Fibroblast of lung (primary cell): ENCODE measurements around the gene LRRK1. TPM values are rescaled to one million over a fixed set of nuclear protein-coding genes. Genes with fewer than 3 reads are reported as not detected.

ENCODE experiments used
- DNase-seq, 2 donors: peaks; one replicate each; pipeline versions ENCODE4 v3.0.0 to v3.0.0-alpha.2; 2010; ENCODE audit warnings: low read depth in 2 of 2
- H2AFZ ChIP-seq: 2 replicates; pipeline ENCODE4 v1.5.1; 2012; ENCODE audit warnings: low read length, control low read depth, inconsistent platforms
- H3K27ac ChIP-seq: 2 replicates; pipeline ENCODE4 v1.5.1; 2011; ENCODE audit warnings: low read length, control low read depth; ENCODE audit not compliant: insufficient read depth
- H3K27me3 ChIP-seq: 2 replicates; pipeline ENCODE4 v1.5.1; 2011; ENCODE audit warnings: mild to moderate bottlenecking, low read length; ENCODE audit not compliant: control insufficient read depth, insufficient read depth
- H3K36me3 ChIP-seq: 2 replicates; pipeline ENCODE4 v1.5.1; 2011; ENCODE audit warnings: low read length; ENCODE audit not compliant: control insufficient read depth, insufficient read depth
- H3K4me1 ChIP-seq: 2 replicates; pipeline ENCODE4 v1.5.1; 2011; ENCODE audit warnings: low read length; ENCODE audit not compliant: control insufficient read depth, insufficient read depth; ENCODE audit errors: extremely low read depth
- H3K4me2 ChIP-seq: 2 replicates; pipeline ENCODE4 v1.5.1; 2011; ENCODE audit warnings: low read length, control low read depth; ENCODE audit not compliant: insufficient read depth; ENCODE audit errors: extremely low read depth
- H3K4me3 ChIP-seq, 4 experiments: fragments of 200-600 bp in 1 of 4; sonication (generic) in 1 of 4; replicated peaks in 1 of 4; 2 replicates each; pipeline ENCODE4 v1.5.1; 2011 to 2016; ENCODE audit warnings: low read length in 4 of 4, low read depth in 3 of 4, mild to moderate bottlenecking in 3 of 4, control low read depth in 2 of 4, inconsistent platforms in 1 of 4, mixed read lengths in 1 of 4; ENCODE audit not compliant: insufficient read depth in 1 of 4; ENCODE audit errors: control extremely low read depth in 1 of 4
- H3K79me2 ChIP-seq: 2 replicates; pipeline ENCODE4 v1.5.1; 2012; ENCODE audit warnings: mild to moderate bottlenecking, low read length, inconsistent platforms; ENCODE audit not compliant: control insufficient read depth, insufficient read depth
- H3K9ac ChIP-seq: 2 replicates; pipeline ENCODE4 v1.5.1; 2011; ENCODE audit warnings: mild to moderate bottlenecking, low read length, control low read depth; ENCODE audit not compliant: insufficient read depth
- H3K9me3 ChIP-seq: 2 replicates; pipeline ENCODE4 v1.5.1; 2012; ENCODE audit warnings: low read depth, low read length; ENCODE audit not compliant: control insufficient read depth, insufficient read depth
- H4K20me1 ChIP-seq: 2 replicates; pipeline ENCODE4 v1.5.1; 2011; ENCODE audit warnings: low read length; ENCODE audit not compliant: control insufficient read depth, insufficient read depth; ENCODE audit errors: extremely low read depth
- CTCF ChIP-seq, 2 donors: IDR thresholded peaks in 1 of 2; conservative IDR thresholded peaks in 1 of 2; 1 replicate in 1 of 2; 2 replicates in 1 of 2; pipeline ENCODE4 v1.5.1; 2011 to 2012; ENCODE audit warnings: low read length in 2 of 2, control low read depth in 1 of 2, inconsistent platforms in 1 of 2, low read depth in 1 of 2, mild to moderate bottlenecking in 1 of 2
- EZH2 ChIP-seq: IDR thresholded peaks from 2 replicates; pipeline ENCODE4 v1.5.1; 2012; ENCODE audit warnings: low read length, control low read depth, mild to moderate bottlenecking; ENCODE audit errors: missing control alignments
- polyA plus RNA-seq, 2 donors: library from polyadenylated mRNA; depleted of rRNA in 1 of 2; stranded (reverse) in 1 of 2; unstranded in 1 of 2; fragments of >200 nt; gene quantifications; 2 replicates each; pipeline ENCODE4 v1.2.1, GENCODE V29; 2011 to 2012; ENCODE audit warnings: missing spikeins in 1 of 2
- total RNA-seq: library from RNA; depleted of rRNA; stranded (reverse); fragments of >200 nt; gene quantifications from 2 replicates; pipeline ENCODE4 v1.2.1, GENCODE V29; 2014

LRRK1 gene
- total and polyA plus RNA-seq, 2 donors (not counting 1 experiment from before 2014, with no cell fraction given) = 3.8 to 12.2 TPM

DNA sequence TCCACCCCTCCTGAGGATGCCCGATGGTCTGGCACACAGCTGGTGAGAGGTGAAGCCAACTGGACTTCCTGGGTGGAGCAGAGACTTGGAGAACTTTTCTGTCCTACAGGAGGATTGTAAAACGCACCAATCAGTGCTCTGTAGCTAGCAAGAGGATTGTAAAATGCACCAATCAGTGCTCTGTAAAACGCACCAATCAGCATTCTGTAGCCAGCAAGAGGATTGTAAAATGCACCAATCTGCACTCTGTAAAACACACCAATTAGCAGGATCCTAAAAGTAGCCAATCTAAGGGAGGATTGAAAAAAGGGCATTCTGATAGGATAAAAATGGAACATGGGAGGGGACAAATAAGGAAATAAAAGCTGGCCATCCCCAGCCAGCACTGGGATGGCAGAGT, 182.5 kb downstream of the LRRK1 start:
- no peak overlapping the region for H3K4me3 ChIP-seq
- no peaks in the 10 kb centered on the region for H3K9me3 ChIP-seq
- H3K4me1 ChIP-seq = peaks cover 4% of the 10 kb centered on the region
- no peaks in the 10 kb centered on the region for H3K36me3 ChIP-seq
- no peak for TF ChIP-seq EZH2
- H2AFZ ChIP-seq = no peak overlapping the region
- no peaks in the 10 kb centered on the region for H4K20me1 ChIP-seq
- no peak overlapping the region for H3K4me2 ChIP-seq
- H3K9ac ChIP-seq = no peak overlapping the region
- no peak overlapping the region for H3K27ac ChIP-seq
- H3K79me2 ChIP-seq = no peaks in the 10 kb centered on the region
- no peaks in the 10 kb centered on the region for H3K27me3 ChIP-seq
- no peak for DNase-seq

- no peak for DNase-seq
- H3K36me3 ChIP-seq = no peaks in the 10 kb centered on the region
- no peak overlapping the region for H3K27ac ChIP-seq
- no peak overlapping the region for H2AFZ ChIP-seq
- no peaks in the 10 kb centered on the region for H4K20me1 ChIP-seq
- no peak overlapping the region for H3K9ac ChIP-seq
- H3K9me3 ChIP-seq = no peaks in the 10 kb centered on the region
- no peaks in the 10 kb centered on the region for H3K27me3 ChIP-seq
- peaks cover 4% of the 10 kb centered on the region for H3K4me1 ChIP-seq
- TF ChIP-seq CTCF (conservative IDR thresholded peaks at IDR 0.05 in 1 of 2, IDR thresholded peaks at IDR 0.05 in 1 of 2; ENCODE audit: low read depth in 1 of 2, low read length in 2 of 2) (no peak), EZH2 (no peak)
- H3K4me3 ChIP-seq = no peak overlapping the region
- no peaks in the 10 kb centered on the region for H3K79me2 ChIP-seq
- no peak overlapping the region for H3K4me2 ChIP-seq
Observed at GRCh38 chr15:101102746-101103145, 183.6 kb downstream of the LRRK1 start.

GRCh38 chr15:101103598-101103997, 184.4 kb downstream of the LRRK1 start:
- no peaks in the 10 kb centered on the region for H4K20me1 ChIP-seq
- H3K4me3 ChIP-seq = no peak overlapping the region
- H3K79me2 ChIP-seq = no peaks in the 10 kb centered on the region
- DNase-seq = no peak
- TF ChIP-seq CTCF (conservative IDR thresholded peaks at IDR 0.05 in 1 of 2, IDR thresholded peaks at IDR 0.05 in 1 of 2; ENCODE audit: low read depth in 1 of 2, low read length in 2 of 2) (no peak), EZH2 (no peak)
- H2AFZ ChIP-seq = no peak overlapping the region
- H3K4me2 ChIP-seq = no peak overlapping the region
- no peaks in the 10 kb centered on the region for H3K27me3 ChIP-seq
- H3K9ac ChIP-seq = no peak overlapping the region
- peaks cover 4% of the 10 kb centered on the region for H3K4me1 ChIP-seq
- H3K36me3 ChIP-seq = no peaks in the 10 kb centered on the region
- H3K27ac ChIP-seq = no peak overlapping the region
- H3K9me3 ChIP-seq = no peaks in the 10 kb centered on the region
